HG03442 (cell line): ENCODE results near the gene SUCLG2.

Experiments
- ATAC-seq: cut with Tn5 transposase; IDR thresholded peaks from one replicate; pipeline ENCODE4 v1.9.1; 2021; ENCODE audit warnings: mild to moderate bottlenecking, moderate library complexity; ENCODE audit not compliant: unreplicated experiment

SUCLG2 gene

DNA sequence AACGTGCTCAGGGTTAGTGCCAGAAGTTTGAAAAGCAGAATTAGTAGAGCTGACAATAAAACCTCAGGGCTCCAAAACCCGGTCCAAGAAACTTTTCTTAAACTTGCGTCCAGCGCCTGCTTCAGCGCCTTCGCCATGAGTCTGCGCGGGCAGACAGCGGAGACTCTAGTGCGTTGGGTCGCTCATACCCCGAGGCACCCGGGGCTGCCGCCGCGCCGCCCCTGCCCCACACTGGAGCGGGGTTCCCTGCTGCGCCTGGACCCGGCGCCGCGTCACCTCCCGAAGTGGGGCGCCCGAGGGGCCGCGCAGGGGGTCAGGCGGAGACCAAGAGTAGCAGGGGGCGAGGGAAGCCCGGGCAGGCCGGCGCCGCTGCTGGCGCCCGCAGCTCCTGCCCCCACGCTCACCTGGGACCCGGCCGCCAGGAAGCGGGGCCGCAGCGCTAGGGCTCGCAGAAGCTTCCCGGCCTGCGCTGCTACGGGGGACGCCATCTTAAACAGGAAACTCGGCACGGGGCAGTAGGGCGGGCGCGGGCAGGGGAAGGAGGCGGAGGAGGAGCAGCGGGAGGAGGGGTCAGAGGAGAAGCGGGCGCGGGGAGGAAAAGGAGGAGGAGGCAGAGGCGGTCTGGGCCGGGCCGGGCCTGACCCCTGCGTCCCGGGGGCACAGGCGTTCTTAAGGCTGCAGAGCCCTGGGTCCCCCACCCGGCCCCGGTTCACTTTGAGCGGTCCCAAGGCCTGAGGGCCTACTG lies at the start of gene SUCLG2:
TSS of gene SUCLG2 (minus strand) at position 514 of the 745 bp plus-strand sequence. CDS start at position 488, 26 bp downstream.
- ATAC-seq: peak; percentile 58

- ATAC-seq: no peak
These were observed 46.2 kb upstream of the SUCLG2 start for GRCh38 chr3:67700596-67700995.

DNA sequence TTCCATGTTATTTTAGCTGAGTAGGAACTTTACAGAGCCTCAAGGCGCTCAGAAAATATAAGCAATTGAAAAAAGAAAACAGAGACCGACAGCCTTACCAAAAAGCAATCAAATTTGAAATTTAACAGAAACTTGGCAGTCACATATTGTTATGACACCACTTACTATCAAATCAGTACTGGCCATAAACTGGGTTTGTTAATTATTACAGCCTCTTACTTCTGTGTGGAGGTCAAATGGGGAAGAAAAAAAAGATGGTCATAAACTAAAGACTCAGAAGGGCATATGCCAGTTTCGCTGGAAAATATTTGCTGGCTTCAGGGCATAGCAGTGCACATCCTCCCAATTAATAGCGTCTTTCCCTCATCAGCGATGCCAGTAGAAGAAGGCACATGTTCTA lies 45.5 kb upstream of the SUCLG2 start:
- no peak for ATAC-seq

DNA sequence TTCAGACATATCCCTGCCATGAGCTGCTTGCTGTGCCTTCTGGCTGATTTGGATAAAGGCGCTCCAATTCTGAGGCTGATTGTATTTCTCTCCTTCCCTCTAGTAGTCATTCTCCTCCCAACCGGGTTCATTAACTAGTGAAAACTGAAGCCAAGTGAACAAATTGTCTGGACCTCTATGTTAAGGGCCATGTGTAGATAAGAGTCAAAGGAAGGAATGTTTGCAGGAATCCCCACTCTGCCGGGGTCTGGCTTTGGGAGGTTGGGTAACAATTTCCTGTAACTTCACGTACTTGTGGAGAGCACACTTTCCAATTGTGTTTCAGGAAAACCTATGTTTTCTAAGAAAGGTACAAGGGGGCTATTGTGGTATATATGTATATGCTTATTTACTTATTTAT lies 38.2 kb upstream of the SUCLG2 start:
- no peak for ATAC-seq

DNA sequence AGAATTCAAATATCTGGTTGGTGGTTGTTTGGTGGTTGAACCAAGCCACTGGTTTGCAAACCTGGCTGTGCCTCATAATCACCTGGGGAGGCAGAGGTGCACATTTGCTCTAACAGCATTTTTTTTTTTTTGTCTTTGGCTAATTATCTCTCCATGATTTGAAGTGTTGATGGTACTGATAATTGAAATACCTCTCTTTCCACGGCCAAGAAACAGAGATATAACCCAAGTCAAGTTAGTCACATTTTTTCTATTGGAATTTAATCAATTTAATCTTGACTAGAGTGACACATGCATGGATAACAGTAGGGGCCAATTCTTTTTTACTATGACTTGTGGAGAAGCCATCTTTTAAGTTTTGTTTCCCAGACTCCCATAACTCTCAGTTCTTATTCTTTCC lies 37.5 kb upstream of the SUCLG2 start:
- no peak for ATAC-seq

GRCh38 chr3:67691207-67691606 lies 36.8 kb upstream of the SUCLG2 start:
- peak; percentile 68 for ATAC-seq

DNA sequence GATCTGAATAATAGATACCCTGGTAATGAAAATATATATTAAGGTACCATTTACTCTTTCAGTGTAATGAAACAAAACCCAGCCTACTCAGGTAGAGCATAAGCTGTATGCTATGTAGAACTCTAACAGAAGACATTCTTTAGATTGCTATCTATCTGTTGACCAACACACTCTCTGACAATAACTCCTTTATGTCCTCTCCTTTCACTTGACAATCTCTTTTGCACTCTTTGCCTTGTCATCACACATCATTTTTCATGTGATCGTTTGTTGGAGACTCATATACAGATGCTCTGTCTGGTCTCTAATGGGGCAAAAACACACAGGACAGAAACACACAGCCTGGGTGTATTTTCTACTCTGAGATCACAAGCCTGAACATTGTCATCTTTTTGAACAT lies 35.4 kb upstream of the SUCLG2 start:
- ATAC-seq: no peak

GRCh38 chr3:67688231-67688630 lies 33.8 kb upstream of the SUCLG2 start:
- no peak for ATAC-seq

- ATAC-seq: no peak
These were observed 31.7 kb upstream of the SUCLG2 start for GRCh38 chr3:67686069-67686468.

GRCh38 chr3:67685499-67685898 lies 31.1 kb upstream of the SUCLG2 start:
- ATAC-seq: peak; percentile 100

GRCh38 chr3:67684211-67684610 lies 29.8 kb upstream of the SUCLG2 start:
- ATAC-seq: no peak

DNA sequence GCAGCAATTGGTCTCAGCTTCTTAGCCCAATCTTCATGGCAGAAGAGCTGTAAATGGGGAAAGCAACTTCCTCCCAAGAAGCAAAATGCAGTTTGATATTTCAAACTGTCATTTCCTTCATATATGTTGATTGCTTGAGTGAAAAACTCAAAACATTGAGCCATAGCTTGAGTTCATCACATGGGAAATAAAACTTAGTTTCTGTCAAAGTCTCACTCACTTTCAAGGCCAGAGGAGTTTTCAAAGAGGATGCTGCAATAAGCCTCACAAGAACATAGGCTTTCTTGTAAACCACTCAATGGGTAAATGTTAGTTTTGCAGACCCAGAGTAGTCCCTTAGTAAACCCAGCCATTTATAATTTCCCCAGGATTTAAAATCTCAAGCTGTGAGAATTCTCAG lies 29.1 kb upstream of the SUCLG2 start:
- ATAC-seq: no peak

DNA sequence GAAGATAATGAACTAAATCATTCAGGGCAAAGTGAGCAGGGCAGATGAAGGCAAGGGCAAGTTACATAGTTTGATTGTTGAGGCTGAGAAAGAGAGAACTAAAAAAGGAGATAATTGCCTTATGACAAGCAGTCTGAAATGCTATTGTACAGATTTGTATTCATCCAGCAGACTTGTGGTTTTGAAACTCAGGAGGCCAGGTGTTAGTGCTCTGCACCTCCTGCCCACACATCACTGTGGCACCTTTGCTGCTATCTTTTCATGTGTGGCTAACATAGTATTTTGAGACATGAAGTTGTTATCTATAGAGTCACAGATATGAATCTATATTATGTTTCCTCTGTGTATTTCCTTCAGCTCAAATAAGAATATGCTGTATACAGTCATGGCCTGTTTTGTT lies 24.3 kb upstream of the SUCLG2 start:
- peak; percentile 92 for ATAC-seq

- ATAC-seq: no peak
These were observed 19.6 kb upstream of the SUCLG2 start for GRCh38 chr3:67674055-67674454.

DNA sequence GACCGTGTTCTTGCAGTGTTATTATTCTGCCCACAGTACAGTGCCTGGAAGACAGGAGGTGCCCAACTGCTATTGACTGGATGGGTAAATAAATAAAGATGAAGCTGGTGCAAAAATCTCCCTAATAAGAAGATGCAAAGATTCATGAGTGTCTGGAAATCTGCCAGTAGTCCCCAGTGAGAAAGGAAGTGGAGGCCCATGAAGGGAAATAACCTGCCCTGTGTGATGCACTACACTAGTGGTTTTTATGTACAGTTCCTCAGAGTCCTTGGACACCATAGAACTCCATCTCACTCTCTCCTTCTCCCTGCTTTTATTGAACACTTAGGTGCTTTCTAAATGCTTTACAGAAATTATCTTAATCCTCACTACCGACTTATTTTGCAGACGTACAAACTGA lies 8.3 kb upstream of the SUCLG2 start:
- ATAC-seq: peak; percentile 74

GRCh38 chr3:67661089-67661488 lies 6.7 kb upstream of the SUCLG2 start:
- no peak for ATAC-seq

GRCh38 chr3:67657192-67657591 lies 2.8 kb upstream of the SUCLG2 start:
- no peak for ATAC-seq

DNA sequence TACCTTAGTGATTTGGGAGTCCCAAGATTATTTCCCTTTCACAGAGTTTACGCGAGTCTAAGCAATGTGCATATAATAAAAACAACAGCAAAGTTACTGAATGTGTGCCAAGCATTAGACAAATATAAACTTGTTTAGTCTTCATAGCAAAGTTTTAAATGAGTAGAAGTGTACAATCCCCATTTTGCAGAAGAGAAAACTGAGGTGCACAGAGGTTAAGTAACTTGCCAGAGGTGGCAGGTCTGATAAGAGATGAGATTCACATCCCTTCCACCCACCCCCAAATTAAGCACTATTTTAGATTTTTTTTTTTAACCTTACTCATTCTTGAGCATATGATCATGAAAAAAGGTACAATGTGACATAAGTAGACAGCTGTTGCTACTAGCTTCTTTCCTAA lies 2.2 kb upstream of the SUCLG2 start:
- no peak for ATAC-seq

DNA sequence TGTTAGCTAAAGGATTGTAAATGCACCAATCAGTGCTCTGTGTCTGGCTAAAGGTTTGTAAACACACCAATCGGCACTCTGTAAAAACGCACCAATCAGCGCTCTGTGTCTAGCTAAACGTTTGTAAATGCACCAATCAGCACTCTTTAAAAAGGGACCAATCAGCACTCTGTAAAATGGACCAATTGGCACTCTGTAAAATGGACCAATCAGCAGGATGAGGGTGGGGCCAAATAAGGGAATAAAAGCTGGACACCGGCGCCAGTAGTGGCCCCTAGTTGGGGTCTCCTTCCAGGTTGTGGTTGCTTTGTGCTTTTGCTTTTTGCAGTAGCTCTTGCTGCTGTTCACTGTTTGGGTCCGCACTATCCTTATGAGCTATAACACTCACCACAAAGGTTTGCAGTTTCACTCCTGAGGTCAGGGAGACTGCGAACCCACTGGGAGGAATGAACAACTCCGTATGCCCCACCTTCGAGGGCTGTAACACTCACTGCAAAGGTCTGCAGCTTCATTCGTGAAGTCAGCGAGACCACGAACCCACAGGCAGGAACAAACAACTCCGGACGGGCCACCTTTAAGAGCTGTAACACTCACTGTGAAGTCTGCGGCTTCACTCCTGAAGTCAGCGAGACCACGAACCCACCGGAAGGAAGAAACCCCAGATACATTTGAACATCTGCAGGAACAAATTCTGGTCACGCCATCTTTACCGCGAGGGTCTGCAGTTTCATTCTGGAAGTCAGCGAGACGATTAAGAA lies 1.1 kb upstream of the SUCLG2 start:
- peak; percentile 62 for ATAC-seq

DNA sequence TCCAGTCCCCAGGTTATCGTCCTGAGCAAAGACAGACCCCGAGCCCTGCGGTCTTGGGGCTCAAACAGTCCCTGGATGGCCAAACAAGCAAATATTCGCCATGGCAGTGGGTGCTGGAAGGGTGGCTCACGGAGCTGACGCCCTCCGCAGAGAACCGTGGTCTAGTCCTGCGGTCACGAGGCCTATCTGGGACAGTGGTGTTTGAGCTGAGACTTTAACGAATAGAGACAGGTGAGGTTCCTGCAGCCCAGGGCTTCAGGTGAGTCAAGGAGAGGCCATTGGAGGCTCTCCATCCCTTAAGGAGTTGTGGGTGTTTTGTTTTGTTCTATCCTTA lies 399 bp upstream of the SUCLG2 start:
- no peak for ATAC-seq

DNA sequence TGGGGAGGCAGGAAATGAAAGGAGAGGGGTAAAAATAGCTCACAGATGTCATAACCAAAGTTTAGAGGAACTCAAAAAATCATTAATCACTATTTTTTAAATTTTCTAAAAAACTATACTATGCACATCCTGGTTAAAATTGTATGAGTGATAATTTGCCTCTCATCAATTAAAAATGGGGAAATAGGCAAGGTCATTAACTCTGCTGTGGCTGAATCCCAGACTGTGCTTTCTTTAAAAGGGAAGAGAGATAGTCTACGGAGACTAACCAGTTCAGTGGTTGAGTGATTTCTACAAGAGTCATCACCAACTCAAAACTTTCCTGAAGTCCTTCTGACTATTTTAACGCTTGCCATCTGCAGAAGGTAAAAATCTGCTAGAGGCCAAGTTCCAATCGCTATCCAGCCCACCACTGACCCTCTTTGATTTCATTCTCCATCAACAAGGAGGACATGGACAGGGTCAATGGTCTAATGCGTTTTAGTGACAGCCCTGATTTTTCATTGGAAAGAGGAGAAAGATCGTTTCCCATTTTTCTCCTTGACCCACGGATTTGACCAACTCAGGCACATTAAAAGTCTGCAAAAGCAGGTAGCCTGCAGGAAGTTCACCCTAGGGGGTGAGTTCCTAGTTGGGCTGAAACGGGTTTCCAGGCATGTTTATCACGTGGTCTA lies 850 bp downstream of the SUCLG2 start:
- ATAC-seq: peak; percentile 20

DNA sequence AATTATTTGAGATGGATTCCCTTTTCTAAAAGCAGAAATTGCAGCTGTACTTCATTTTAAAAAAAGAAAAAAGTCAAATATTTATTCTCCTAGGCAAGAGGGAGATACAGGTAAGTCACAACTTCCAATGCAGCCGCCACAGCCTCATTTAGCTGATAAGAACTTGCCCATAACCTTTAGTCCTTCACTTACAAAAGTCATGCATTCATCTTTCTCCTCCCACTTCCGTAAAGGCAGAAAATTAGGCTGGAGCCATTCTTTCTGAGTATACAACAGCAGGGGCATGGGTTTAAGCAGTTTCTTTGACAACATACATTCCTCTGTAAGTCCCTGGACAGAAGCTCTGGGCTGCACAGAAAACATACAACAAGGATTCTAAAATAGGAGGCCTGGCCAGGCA lies 4.3 kb downstream of the SUCLG2 start:
- no peak for ATAC-seq
